Peyer's patch (tissue), 4 donors: ENCODE data around the gene MYO15A. TPM values are rescaled to one million over a fixed set of nuclear protein-coding genes. Genes with fewer than 3 reads are reported as not detected.

Experiments
- DNase-seq, 3 donors: peaks; one replicate each; pipeline ENCODE4 v3.0.0-alpha.2; 2017 to 2019
- H3K27ac ChIP-seq, 4 donors: fragments of 200-600 bp; sonication (generic); one replicate each; pipeline ENCODE4 v1.5.1; 2016 to 2019
- H3K27me3 ChIP-seq, 2 donors: fragments of 200-600 bp; sonication (generic); one replicate each; pipeline ENCODE4 v1.5.1; 2019
- H3K36me3 ChIP-seq, 3 donors: fragments of 200-600 bp; sonication (generic); one replicate each; pipeline ENCODE4 v1.5.1; 2016 to 2019
- H3K4me1 ChIP-seq, 4 donors: fragments of 200-600 bp; sonication (generic); one replicate each; pipeline ENCODE4 v1.5.1; 2016 to 2019
- H3K4me3 ChIP-seq, 4 donors: fragments of 200-600 bp; sonication (generic); 1 replicate in 3 of 4; 2 replicates in 1 of 4; pipeline ENCODE4 v1.5.1; 2016 to 2019; ENCODE audit warnings: mild to moderate bottlenecking in 1 of 4
- H3K9me3 ChIP-seq, 4 donors: fragments of 200-600 bp; sonication (generic); one replicate each; pipeline ENCODE4 v1.5.1; 2016 to 2019; ENCODE audit warnings: mild to moderate bottlenecking in 1 of 4
- CTCF ChIP-seq, 6 experiments: fragments of 450-650 bp in 4 of 6; fragments of 200-600 bp in 2 of 6; sonication (generic) in 1 of 6; IDR thresholded peaks; one replicate each; pipeline ENCODE4 v1.5.1; 2017 to 2019; ENCODE audit warnings: antibody characterized with exemption in 6 of 6, mild to moderate bottlenecking in 3 of 6, moderate library complexity in 1 of 6
- POLR2A ChIP-seq, 2 donors: fragments of 450-650 bp; IDR thresholded peaks; one replicate each; pipeline ENCODE4 v1.5.1; 2017; ENCODE audit warnings: antibody characterized with exemption in 2 of 2, mild to moderate bottlenecking in 2 of 2, moderate library complexity in 2 of 2
- total RNA-seq, 4 donors: library from RNA; depleted of rRNA; stranded (reverse); fragments of >200 nt; gene quantifications; one replicate each; pipeline ENCODE4 v1.1.0, GENCODE V29; 2016

MYO15A gene
- total RNA-seq, 4 donors from 2014 or later, result 3.6 to 5.0 (median 3.8) TPM; not detected in 1

GRCh38 chr17:18066866-18067265 is 41.7 kb upstream of the MYO15A start:
- H3K4me3 ChIP-seq, result no peak overlapping the region
- no peak overlapping the region for H3K27ac ChIP-seq
- no peak for TF ChIP-seq POLR2A (IDR thresholded peaks at IDR 0.05)
- no peak for TF ChIP-seq CTCF (IDR thresholded peaks at IDR 0.05)
- H3K9me3 ChIP-seq, result no peaks in the 10 kb centered on the region
- H3K4me1 ChIP-seq, result no peaks in the 10 kb centered on the region
- DNase-seq, result no peak
- no peaks in the 10 kb centered on the region for H3K27me3 ChIP-seq
- peaks cover 0 to 32% (median 0%) of the 10 kb centered on the region in 3 donors for H3K36me3 ChIP-seq

GRCh38 chr17:18069101-18069500 is 39.5 kb upstream of the MYO15A start:
- TF ChIP-seq POLR2A (IDR thresholded peaks at IDR 0.05) (no peak), CTCF (IDR thresholded peaks at IDR 0.05) (no peak)
- Histone ChIP-seq H3K36me3 (peaks cover 0 to 14% (median 0%) of the 10 kb centered on the region in 3 donors), H3K4me3 (no peak overlapping the region), H3K4me1 (no peaks in the 10 kb centered on the region), H3K9me3 (no peaks in the 10 kb centered on the region), H3K27me3 (no peaks in the 10 kb centered on the region), H3K27ac (no peak overlapping the region)
- DNase-seq, result no peak

- TF ChIP-seq POLR2A (IDR thresholded peaks at IDR 0.05), result no peak
- no peak for TF ChIP-seq CTCF (IDR thresholded peaks at IDR 0.05)
- Histone ChIP-seq H3K9me3 (no peaks in the 10 kb centered on the region), H3K4me1 (no peaks in the 10 kb centered on the region), H3K27me3 (no peaks in the 10 kb centered on the region), H3K4me3 (no peak overlapping the region), H3K36me3 (peaks cover 0 to 1% (median 0%) of the 10 kb centered on the region in 3 donors), H3K27ac (no peak overlapping the region)
- DNase-seq, result no peak
Measured at GRCh38 chr17:18070861-18071340, 37.7 kb upstream of the MYO15A start.

- no peak overlapping the region for H3K27ac ChIP-seq
- no peaks in the 10 kb centered on the region for H3K27me3 ChIP-seq
- no peak for DNase-seq
- H3K4me1 ChIP-seq, result no peaks in the 10 kb centered on the region
- no peaks in the 10 kb centered on the region for H3K36me3 ChIP-seq
- H3K9me3 ChIP-seq, result no peaks in the 10 kb centered on the region
- H3K4me3 ChIP-seq, result no peak overlapping the region
- TF ChIP-seq POLR2A (IDR thresholded peaks at IDR 0.05), result no peak
- no peak for TF ChIP-seq CTCF (IDR thresholded peaks at IDR 0.05)
Measured at GRCh38 chr17:18071751-18072150, 36.8 kb upstream of the MYO15A start.

GRCh38 chr17:18074566-18075272 is 33.8 kb upstream of the MYO15A start:
- no peaks in the 10 kb centered on the region for H3K36me3 ChIP-seq
- no peaks in the 10 kb centered on the region for H3K4me1 ChIP-seq
- H3K4me3 ChIP-seq, result no peak overlapping the region
- H3K9me3 ChIP-seq, result no peaks in the 10 kb centered on the region
- no peak overlapping the region for H3K27ac ChIP-seq
- TF ChIP-seq CTCF (IDR thresholded peaks at IDR 0.05) (no peak), POLR2A (IDR thresholded peaks at IDR 0.05) (no peak)
- DNase-seq, result no peak
- no peaks in the 10 kb centered on the region for H3K27me3 ChIP-seq
